ENCODE data around the gene CCNO.

CCNO gene

GRCh38 chr5:55222985-55223811, 10.2 kb downstream of the CCNO start:
- no peak for DNase-seq (ENCODE audit: low read depth in 3 of 3)

GRCh38 chr5:55222092-55222984, 11.1 kb downstream of the CCNO start:
- DNase-seq (ENCODE audit: low read depth in 3 of 3), result no peak

GRCh38 chr5:55220433-55221185, 12.8 kb downstream of the CCNO start:
- DNase-seq (ENCODE audit: low read depth in 3 of 3), result no peak

DNA sequence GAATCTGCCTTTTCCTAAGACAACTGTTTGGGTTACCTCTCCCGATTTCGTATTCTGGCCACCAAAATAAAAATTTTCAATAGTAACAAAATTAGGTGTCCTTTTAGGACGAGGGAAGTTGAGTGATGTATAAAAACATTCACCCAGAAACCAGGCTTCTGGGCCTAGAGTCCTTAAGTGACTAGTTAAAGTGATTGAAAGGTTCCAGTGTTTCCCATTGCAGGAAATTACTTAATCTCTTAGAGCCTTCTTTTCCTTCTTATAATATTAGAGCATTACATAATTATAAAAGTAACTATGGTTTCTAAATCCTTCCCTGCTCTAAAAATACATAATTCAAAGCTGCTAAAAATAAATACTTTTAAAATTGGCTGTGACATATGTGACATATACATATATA, 13.6 kb downstream of the CCNO start:
- no peak for DNase-seq (ENCODE audit: low read depth in 3 of 3)

- DNase-seq (ENCODE audit: low read depth in 3 of 3), result no peak
Observed at GRCh38 chr5:55218967-55219366, 14.4 kb downstream of the CCNO start.

DNA sequence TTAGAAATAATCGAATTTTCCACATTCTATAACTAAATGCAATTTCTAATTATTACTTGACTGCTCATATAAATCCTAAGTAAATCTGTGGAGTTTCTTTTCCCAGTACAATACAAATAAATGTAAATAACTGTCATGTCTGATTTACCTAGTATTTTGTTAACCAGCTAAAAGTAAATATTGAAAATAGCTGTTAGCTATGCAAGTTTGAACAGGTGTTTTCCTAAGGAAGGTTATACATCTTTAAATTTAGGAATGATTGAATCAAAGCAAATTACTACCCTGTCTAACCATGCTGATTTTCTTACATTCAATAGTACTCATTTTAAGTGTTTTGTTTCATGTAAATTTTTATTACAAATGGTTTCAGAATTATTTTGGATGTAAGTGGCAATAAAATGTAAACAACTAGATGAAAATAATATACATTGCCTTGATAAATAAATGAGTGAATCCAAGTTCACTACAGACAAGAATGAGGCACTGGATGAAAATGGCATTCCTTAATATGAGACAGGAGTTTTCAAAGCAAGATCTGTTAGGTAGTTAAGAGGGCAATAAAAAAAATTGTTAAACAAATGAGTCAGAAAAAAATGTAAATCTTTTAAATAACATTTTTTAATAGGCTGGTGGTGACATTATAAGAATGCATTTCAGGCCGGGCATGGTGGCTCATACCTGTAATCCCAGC, 22.1 kb downstream of the CCNO start:
- no peak for DNase-seq (ENCODE audit: low read depth in 3 of 3)

DNA sequence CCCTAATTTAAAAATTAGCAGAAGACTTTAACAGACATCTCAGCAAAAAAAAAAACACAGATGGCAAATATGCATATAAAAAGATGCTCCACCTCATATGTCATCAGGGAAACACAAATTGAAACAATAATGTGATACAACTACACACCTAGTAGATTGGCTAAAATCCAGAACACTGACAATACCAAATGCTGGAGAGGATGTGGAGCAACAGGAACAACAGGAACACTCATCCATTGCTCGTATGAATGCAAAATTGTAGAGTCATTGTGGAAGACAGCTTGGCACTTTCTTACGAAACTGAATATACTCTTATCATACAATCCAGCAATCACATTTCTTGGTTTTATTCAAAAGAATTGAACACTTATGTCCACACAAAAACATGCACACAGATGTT, 28.4 kb downstream of the CCNO start:
- no peak for DNase-seq (ENCODE audit: low read depth in 3 of 3)

GRCh38 chr5:55191165-55191564, 42.2 kb downstream of the CCNO start:
- DNase-seq (ENCODE audit: low read depth in 3 of 3), result no peak

DNA sequence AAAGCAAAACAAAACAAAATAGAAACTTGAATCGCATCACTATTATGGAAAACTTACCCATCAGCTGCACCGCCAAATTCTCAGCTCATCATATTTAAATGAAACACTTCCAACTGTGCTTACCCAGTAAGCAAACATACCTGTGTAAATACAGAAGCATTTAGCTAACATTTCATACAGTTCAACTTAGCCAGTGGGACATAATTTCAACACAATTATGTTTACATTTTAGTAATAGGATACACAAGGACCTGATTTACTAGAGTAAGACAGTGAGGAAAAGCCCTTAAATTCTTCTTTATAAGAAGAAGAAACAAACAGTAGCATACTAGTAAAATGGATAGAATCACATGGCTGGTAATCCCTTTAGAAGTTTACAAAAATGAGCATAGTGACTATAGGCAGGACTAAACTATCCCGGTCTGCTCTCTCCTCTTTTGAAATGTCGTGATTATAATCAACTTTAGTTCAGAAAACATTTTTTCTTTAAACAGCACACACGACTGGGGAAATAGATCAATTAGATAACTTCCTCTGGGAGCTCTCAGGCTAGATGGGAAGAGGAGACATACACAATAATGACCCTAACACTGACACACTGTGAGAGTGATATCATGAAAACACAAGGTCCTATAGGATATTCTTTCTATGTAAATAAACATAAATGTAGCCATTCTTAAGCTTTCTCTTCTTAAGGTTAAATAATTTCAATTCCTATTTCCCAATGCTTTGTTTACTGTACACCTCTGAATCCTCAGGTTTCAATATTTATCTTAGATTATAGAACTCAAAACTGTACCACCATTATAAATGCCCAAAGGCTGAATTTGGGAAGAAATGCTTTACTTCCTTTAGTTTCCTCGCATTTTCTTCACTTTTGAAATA, 44.5 kb downstream of the CCNO start:
- no peak for DNase-seq (ENCODE audit: low read depth in 3 of 3)

GRCh38 chr5:55187370-55187769, 46.0 kb downstream of the CCNO start:
- no peak for DNase-seq (ENCODE audit: low read depth in 3 of 3)
